Stimulated activated CD4-positive, alpha-beta T cell treated with anti-CD3 and anti-CD28 coated beads, Interleukin-15, amount 100 ng/mL, for 48 hours (primary cell): Measurements from ENCODE around the gene COQ10B.

ENCODE experiments used
- DNase-seq, 2 donors: peaks; one replicate each; pipeline ENCODE4 v3.0.0-alpha.2; 2020; ENCODE audit warnings: low read depth in 2 of 2

The COQ10B gene

DNA sequence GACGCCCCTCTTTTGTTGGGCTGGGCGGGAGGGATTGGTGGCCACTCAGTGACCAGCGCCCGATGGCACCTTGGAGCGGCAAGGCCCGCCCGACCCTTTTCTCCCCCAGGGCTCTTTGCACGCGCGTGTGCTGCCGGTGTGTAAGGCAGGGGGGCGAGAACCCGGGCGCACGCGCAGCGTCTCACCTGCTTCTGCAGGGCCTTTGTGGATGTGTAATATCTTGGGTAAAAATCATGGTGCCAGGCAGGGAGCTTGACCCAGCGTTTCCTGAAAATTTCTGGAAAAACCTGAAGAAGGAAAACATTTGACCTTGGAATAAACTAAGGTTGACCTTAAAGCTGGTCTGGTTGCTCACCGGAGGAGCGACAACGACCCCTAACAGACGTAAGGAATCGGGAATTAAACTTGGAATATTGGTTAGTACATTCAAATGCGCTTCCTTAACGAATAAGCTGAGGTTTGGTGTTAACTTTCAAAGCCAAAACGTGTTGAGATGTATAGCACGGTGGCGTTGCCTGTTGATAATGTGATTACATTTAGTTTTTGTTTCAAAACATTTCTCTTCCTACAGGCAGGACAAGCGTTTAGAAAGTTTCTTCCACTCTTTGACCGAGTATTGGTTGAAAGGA, 47.3 kb downstream of the COQ10B start:
- no peak for DNase-seq

DNA sequence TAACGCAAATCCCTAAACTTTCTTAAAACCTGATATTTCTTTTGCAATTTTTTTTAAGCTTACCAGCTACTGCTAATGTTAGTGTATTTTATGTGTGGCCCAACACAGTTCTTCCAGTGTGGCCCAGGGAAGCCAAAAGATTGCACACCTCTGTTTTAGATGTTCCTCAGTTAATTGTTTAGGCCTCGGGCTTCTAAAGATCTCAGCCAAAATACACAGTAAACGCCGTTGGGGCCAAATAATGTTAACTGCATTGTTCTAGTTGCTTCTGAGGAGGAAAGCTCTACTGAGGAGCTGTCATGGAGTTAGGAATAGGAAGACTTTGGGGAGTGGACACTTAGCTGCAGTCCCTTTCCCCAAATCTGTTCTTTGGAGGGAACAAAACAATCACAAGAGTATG, 48.8 kb downstream of the COQ10B start:
- no peak for DNase-seq

GRCh38 chr2:197502685-197503084, 49.3 kb downstream of the COQ10B start:
- no peak for DNase-seq

- no peak for DNase-seq
Observed at GRCh38 chr2:197504000-197504399, 50.6 kb downstream of the COQ10B start.

DNA sequence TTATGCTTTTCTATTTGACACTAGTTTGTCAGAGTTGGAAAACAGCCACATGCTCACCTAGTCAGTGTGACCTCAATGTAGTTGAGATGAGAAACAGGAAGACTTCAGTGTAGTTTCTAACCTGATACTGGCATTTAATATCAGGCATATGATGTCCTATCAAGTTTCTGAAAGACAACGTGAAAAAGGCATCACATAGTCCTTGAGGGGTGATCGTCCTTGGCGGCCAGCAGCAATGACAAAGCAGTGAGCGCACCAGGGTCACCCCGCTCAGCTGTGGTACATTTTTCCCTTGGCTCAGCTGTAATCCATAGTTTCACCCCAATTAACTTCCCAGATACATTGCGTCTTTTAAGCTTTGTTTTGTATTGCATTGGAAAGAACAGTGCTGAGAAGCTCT, 51.2 kb downstream of the COQ10B start:
- DNase-seq: no peak

DNA sequence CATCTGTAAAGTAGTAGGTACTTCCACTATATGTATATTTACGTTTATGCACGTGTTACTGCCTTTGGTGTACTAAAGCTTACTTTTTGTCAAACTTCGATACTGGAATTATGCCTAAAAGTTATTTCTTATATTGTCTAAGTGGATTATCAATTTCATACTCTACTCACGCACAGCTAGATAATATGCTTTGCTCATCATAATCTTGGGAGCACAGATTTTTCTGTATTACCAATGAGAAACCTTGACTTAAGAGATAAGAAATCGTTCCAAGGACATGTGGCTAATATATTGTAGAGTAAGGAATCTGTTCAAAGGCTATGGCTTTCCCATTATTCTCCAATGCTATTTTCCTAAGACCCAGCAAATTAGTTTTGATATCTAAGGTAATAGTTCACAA, 53.3 kb downstream of the COQ10B start:
- DNase-seq: no peak

- DNase-seq: no peak
Observed at GRCh38 chr2:197513915-197514314, 60.6 kb downstream of the COQ10B start.

DNA sequence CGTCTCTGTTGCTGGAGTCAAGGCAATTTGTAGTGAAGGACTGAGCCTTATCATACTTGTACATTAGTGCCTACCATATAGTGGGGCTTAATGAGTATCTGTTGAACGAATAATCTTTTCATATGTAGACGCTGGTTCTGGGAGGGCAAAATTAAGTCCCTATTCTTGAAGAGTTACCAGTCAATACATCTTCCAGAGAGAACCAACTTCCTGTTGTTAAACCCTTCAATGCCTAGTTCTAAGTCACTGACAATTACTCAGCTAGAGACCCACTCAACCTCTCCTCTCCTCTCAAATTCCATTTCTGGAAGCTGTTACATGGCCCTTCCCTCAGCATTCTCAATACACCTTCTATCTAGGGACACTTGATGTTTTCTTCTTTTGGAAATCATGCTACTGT, 61.4 kb downstream of the COQ10B start:
- no peak for DNase-seq

DNA sequence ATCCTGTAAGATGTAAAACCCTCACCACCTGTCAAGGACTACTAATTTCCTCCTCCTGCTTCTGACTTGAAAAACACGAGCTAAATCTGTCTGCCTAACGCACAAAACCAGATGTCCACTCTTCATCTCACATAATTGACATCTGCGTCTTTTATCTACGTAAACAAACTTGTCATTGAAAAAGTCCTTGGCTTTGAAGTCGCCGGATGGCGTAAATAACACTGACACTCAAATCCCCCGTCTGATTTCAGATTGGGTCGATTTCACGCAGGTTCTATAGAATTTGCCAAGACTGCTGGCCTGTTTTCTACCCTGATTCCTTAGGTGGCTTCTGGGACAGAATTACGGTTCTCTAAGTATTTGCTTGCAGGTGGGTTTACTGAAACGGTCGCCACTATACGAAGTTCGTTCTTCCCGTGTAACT, 62.0 kb downstream of the COQ10B start:
- no peak for DNase-seq

GRCh38 chr2:197515739-197516392, 62.5 kb downstream of the COQ10B start, which contains the start of gene MOB4:
MOB4 (plus strand) TSS chr2:197516066; CDS start chr2:197516087, 21 bp downstream.
- DNase-seq: peak; percentile 90 to 91

DNA sequence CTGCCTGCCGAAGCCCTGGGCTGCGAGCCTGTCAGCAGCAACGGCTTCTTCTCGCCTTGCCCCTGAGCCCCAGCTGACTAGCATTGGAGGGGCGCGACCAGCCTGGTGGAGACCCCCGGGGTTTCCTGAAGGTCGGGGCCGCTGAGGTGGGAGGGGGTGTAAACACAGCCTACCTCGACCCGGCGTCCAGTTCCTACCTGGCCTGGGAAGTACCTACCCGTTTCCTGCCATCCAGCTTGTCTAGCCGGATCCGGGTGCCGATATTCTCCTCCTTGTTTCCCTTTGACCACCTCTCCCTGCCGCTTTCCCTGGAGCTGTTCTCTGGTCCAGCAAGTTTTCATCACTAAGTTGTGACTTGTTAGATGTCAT, 63.0 kb downstream of the COQ10B start:
- DNase-seq: no peak

DNA sequence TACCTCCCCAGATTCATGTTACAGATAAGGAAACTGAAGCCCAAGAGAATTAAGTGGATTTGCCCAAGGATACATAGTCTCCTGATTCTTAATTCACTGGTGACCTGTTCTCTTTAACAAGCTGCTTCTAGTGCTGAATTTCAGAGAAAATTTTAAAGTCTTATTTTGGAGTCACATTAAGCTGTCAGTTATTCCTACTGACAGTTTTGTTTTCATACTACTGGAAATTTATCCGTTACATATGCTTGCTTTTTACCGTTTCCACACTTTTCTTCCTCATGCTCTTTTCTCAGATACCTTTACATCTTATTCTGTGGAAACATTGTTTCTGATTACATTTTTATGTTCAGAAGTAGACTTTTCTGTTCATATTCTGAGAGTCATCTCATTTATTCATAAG, 63.8 kb downstream of the COQ10B start:
- DNase-seq: no peak
